Endothelial cell (in vitro differentiated cells): ENCODE measurements around the gene ATP13A3. TPM values are rescaled to one million over a fixed set of nuclear protein-coding genes. Genes with fewer than 3 reads are reported as not detected.

Experiments used
- DNase-seq: peaks from one replicate; pipeline ENCODE4 v3.0.0; 2021; ENCODE audit warnings: low spot score
- H3K27ac Mint-ChIP-seq: one replicate; pipeline ENCODE4 v1.8.0; 2021; ENCODE audit warnings: mixed read lengths, inconsistent platforms; ENCODE audit not compliant: unreplicated experiment
- H3K27me3 Mint-ChIP-seq: one replicate; pipeline ENCODE4 v1.8.0; 2021; ENCODE audit warnings: mild to moderate bottlenecking, moderate library complexity, mixed read lengths, inconsistent platforms; ENCODE audit not compliant: unreplicated experiment
- H3K36me3 Mint-ChIP-seq: one replicate; pipeline ENCODE4 v1.8.0; 2021; ENCODE audit warnings: mild to moderate bottlenecking, low read depth, mixed read lengths, inconsistent platforms; ENCODE audit not compliant: unreplicated experiment
- H3K4me1 Mint-ChIP-seq: one replicate; pipeline ENCODE4 v1.8.0; 2021; ENCODE audit warnings: mild to moderate bottlenecking, mixed read lengths, inconsistent platforms; ENCODE audit not compliant: unreplicated experiment
- H3K4me3 Mint-ChIP-seq: one replicate; pipeline ENCODE4 v1.8.0; 2021; ENCODE audit warnings: mild to moderate bottlenecking, mixed read lengths, inconsistent platforms; ENCODE audit not compliant: unreplicated experiment
- H3K9me3 Mint-ChIP-seq: one replicate; pipeline ENCODE4 v1.8.0; 2021; ENCODE audit warnings: mixed read lengths, inconsistent platforms; ENCODE audit not compliant: unreplicated experiment
- CTCF ChIP-seq: fragments of 200-600 bp; sonication (generic); IDR thresholded peaks from one replicate; pipeline ENCODE4 v1.5.0; 2021; ENCODE audit warnings: antibody characterized with exemption; ENCODE audit not compliant: unreplicated experiment
- total RNA-seq: library from RNA; stranded (reverse); fragmentation: NEBNext Ultra II Directional; extraction: Animal tissue kit (Norgen Biotek cat#: 25700); gene quantifications from one replicate; pipeline ENCODE4 v1.2.1, GENCODE V29; 2021; ENCODE audit not compliant: unreplicated experiment

Gene ATP13A3
- total RNA-seq, 1 donor from 2014 or later: 32.1 TPM

DNA sequence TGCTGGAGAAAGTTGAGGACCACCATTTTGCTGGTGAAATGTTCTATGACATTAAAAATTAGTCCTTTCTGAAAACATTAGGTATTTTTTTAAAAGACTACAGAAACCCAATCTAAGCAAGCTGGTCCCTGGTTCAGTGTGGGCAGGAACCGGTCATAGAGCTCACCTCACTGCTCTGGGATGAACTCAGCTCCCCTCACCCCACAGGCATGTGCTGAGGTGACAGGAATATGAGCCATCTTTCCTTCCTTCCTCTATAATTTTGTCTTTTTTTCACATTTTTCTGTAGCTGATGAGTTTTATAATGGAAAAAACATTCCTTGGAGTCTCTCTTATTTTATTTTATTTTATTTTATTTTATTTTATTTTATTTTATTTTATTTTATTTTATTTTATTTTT, 109.1 kb downstream of the ATP13A3 start:
- Mint-ChIP-seq H3K27me3 (peaks cover 5% of the 10 kb centered on the region), H3K36me3 (peaks cover 2% of the 10 kb centered on the region), H3K9me3 (no peaks in the 10 kb centered on the region), H3K4me3 (no peak overlapping the region), H3K4me1 (peaks cover 30% of the 10 kb centered on the region), H3K27ac (no peak overlapping the region)
- DNase-seq: no peak
- no peak for TF ChIP-seq CTCF

DNA sequence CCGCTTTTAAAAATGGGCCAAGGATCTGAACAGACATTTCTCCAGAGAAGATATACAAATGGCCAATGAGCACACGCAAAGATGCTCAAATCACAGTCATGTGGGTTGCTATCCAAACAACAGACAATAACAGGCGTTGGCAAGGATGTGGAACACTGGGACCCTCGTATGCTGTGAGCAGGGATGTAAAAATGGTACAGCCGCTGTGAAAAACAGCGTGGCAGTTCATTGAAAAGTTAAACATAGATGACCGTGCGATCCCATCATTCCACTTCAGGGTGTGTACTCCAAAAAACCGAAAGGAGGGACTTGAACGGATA, 110.6 kb downstream of the ATP13A3 start:
- peaks cover 7% of the 10 kb centered on the region for H3K36me3 Mint-ChIP-seq
- H3K4me1 Mint-ChIP-seq: peaks cover 22% of the 10 kb centered on the region
- no peaks in the 10 kb centered on the region for H3K9me3 Mint-ChIP-seq
- no peak for DNase-seq
- H3K4me3 Mint-ChIP-seq: no peak overlapping the region
- TF ChIP-seq CTCF: no peak
- peaks cover 11% of the 10 kb centered on the region for H3K27me3 Mint-ChIP-seq
- peak overlapping the region; percentile 88 for H3K27ac Mint-ChIP-seq

GRCh38 chr3:194375473-194376240, 111.1 kb downstream of the ATP13A3 start:
- Mint-ChIP-seq H3K27me3 (peaks cover 11% of the 10 kb centered on the region), H3K27ac (peak overlapping the region; percentile 88), H3K4me1 (peaks cover 21% of the 10 kb centered on the region), H3K9me3 (no peaks in the 10 kb centered on the region), H3K4me3 (peak overlapping the region; percentile 9), H3K36me3 (peaks cover 7% of the 10 kb centered on the region)
- DNase-seq: peak; percentile 33
- no peak for TF ChIP-seq CTCF

- no peak for TF ChIP-seq CTCF
- Mint-ChIP-seq H3K4me3 (no peak overlapping the region), H3K27ac (no peak overlapping the region), H3K36me3 (peaks cover 7% of the 10 kb centered on the region), H3K4me1 (peaks cover 15% of the 10 kb centered on the region), H3K9me3 (no peaks in the 10 kb centered on the region), H3K27me3 (peaks cover 8% of the 10 kb centered on the region)
- DNase-seq: no peak
Observed at GRCh38 chr3:194374935-194375334, 111.9 kb downstream of the ATP13A3 start.

DNA sequence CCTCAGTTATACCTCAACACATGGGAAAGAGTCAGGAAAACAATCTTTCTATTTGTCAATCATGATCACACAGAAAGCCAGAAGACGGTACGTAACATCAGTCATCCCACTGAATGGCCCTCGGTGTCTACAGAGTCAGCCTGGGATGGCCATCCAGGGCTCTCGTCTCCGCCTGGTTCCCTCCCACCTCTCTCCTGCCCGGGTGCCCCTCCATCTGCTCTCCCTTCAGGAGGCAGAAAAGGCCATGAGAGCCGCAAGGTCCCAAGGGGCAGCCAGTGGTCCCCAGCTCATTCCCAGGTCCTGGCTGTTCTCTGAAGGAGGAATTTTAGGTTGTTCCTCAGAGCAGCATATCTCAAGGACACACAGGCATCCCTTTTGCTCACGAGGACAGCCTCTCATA, 112.9 kb downstream of the ATP13A3 start:
- Mint-ChIP-seq H3K36me3 (peaks cover 7% of the 10 kb centered on the region), H3K27me3 (peaks cover 8% of the 10 kb centered on the region), H3K4me1 (peaks cover 14% of the 10 kb centered on the region), H3K9me3 (no peaks in the 10 kb centered on the region), H3K27ac (no peak overlapping the region), H3K4me3 (no peak overlapping the region)
- no peak for TF ChIP-seq CTCF
- no peak for DNase-seq
